Endothelial cell of umbilical vein (primary cell): Measurements from ENCODE around the gene CCHCR1.

Source experiments
- EZH2 ChIP-seq: IDR thresholded peaks from 2 replicates; pipeline ENCODE4 v1.6.1; 2012; ENCODE audit warnings: borderline replicate concordance, low read depth, mild to moderate bottlenecking, moderate library complexity, low read length, inconsistent platforms; ENCODE audit not compliant: severe bottlenecking
- GATA2 ChIP-seq: IDR thresholded peaks from 2 replicates; pipeline ENCODE4 v1.7.0; 2011; ENCODE audit warnings: low read depth, mild to moderate bottlenecking, moderate library complexity, mixed read lengths, low read length; ENCODE audit not compliant: insufficient read length, insufficient read depth
- JUN ChIP-seq: IDR thresholded peaks from 2 replicates; pipeline ENCODE4 v1.6.1; 2011; ENCODE audit warnings: borderline replicate concordance, low read depth; ENCODE audit not compliant: insufficient read length, insufficient read depth
- MAX ChIP-seq: IDR thresholded peaks from 2 replicates; pipeline ENCODE4 v1.6.1; 2011; ENCODE audit not compliant: insufficient read depth, insufficient read length
- MYC ChIP-seq: IDR thresholded peaks from one replicate; pipeline ENCODE4 v1.6.1; 2011; ENCODE audit warnings: mild to moderate bottlenecking, low read depth, low read length
- POLR2A ChIP-seq: IDR thresholded peaks from 2 replicates; pipeline ENCODE4 v1.6.1; 2012; ENCODE audit warnings: low read depth, mild to moderate bottlenecking, control low read depth, low read length
- POLR2AphosphoS5 ChIP-seq: IDR thresholded peaks from 2 replicates; pipeline ENCODE4 v1.6.1; 2012; ENCODE audit warnings: low read depth, mild to moderate bottlenecking, control low read depth, low read length, moderate library complexity; ENCODE audit not compliant: insufficient read depth
- TF ChIP-seq, protein P1 (sequence below), 2 donors: IDR thresholded peaks; 1 replicate in 1 of 2; 2 replicates in 1 of 2; pipeline ENCODE4 v1.5.1; 2011; ENCODE audit warnings: low read length in 2 of 2, mild to moderate bottlenecking in 2 of 2, moderate library complexity in 2 of 2, control low read depth in 1 of 2, inconsistent platforms in 1 of 2, low read depth in 1 of 2; ENCODE audit not compliant: insufficient read depth in 1 of 2; ENCODE audit errors: extremely low read depth in 1 of 2

DNA sequence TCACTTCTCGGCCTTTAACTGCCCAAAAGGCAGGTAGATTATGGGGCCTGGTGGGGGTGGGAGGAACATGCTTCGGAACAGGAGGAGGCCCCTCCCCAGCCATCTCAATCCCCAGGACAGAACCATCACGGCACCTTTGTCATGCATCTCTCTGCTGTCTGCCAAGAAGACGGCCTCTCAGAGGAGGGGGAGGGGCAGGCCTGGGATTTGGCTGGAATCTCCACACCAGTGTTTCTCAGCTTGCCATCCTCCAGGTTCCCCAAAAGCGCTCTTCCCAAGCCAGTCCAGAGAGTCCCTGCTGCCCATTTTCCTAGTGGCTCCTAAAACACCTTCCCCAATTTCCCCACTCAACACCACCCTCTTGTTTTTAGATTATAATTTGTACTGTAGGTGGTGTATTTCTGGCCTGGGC, 15.4 kb upstream of the CCHCR1 start:
- TF ChIP-seq POLR2A (no peak), POLR2AphosphoS5 (no peak), MAX (no peak), MYC (no peak), JUN (no peak), GATA2 (no peak), EZH2 (no peak)
- TF ChIP-seq, protein P1, sequence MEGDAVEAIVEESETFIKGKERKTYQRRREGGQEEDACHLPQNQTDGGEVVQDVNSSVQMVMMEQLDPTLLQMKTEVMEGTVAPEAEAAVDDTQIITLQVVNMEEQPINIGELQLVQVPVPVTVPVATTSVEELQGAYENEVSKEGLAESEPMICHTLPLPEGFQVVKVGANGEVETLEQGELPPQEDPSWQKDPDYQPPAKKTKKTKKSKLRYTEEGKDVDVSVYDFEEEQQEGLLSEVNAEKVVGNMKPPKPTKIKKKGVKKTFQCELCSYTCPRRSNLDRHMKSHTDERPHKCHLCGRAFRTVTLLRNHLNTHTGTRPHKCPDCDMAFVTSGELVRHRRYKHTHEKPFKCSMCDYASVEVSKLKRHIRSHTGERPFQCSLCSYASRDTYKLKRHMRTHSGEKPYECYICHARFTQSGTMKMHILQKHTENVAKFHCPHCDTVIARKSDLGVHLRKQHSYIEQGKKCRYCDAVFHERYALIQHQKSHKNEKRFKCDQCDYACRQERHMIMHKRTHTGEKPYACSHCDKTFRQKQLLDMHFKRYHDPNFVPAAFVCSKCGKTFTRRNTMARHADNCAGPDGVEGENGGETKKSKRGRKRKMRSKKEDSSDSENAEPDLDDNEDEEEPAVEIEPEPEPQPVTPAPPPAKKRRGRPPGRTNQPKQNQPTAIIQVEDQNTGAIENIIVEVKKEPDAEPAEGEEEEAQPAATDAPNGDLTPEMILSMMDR (IDR thresholded peaks at IDR 0.05; ENCODE audit: extremely low read depth in 1 of 2, insufficient read depth in 1 of 2, low read depth in 1 of 2, low read length in 2 of 2): no peak
